T-helper 1 cell treated with Interleukin-12 subunit alpha and Interleukin-12 subunit beta and Interleukin-4 antibody, amounts not matched to agents 30 ng/mL and 1 ng/mL, for 36 hours (primary cell): ENCODE data around the gene KSR1. TPM values are rescaled to one million over a fixed set of nuclear protein-coding genes. Genes with fewer than 3 reads are reported as not detected.
"Not testable (repeated sequence)": the region's sequence is repeated elsewhere in the genome, so short reads cannot be mapped to it uniquely, and the experiment has no call there.

Source experiments
- intact Hi-C: fragments of 100-400 bp; cut with micrococcal nuclease; formaldehyde crosslinking; loops from one replicate; pipeline ENCODE4 v1.15.1; 2024
- total RNA-seq: library from RNA; stranded (reverse); gene quantifications from 2 replicates; pipeline ENCODE4 v1.2.3, GENCODE V29; 2022

Gene KSR1
- total RNA-seq, 1 donor from 2014 or later, result 134 TPM

DNA sequence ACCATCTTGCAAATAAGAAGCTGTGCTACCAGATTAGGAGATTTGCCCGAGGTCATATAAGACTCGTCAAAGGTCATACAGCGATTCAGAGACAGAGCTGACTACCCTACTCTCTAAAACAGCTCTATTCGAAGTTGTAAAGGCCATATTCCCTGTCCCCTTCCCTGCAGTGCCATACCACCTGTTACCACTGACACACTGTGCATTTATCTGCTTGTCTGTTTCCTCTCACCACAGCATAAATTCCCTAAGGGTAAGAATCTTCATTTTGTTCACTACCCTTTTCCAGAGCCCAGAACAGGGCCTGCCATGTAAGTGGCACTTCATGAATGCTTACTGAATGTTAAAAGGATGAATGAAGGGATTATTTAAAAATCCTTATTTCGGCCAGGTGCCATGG is 3.4 kb upstream of the KSR1 start:
- intact Hi-C loops, result no loop called here

DNA sequence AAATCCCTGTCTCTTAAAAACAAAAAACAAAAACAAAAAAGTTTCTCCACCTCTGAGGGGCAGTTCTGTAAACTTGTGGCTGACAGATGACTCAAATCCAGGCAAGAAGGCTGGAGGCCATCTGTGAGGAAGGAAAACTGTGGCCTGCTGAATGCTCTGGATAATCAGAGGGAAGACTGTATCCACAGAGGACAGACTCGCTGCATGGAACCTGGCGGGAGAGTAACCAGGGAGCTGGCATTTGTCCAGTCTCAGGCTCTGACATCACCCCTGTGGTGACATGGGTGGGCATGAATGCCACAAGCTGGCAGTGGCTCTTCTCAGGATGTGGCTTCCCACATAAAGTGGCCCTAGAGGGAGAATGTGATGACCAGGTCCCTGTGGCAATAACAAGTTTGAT is 2.8 kb upstream of the KSR1 start:
- intact Hi-C loops, result no loop called here

DNA sequence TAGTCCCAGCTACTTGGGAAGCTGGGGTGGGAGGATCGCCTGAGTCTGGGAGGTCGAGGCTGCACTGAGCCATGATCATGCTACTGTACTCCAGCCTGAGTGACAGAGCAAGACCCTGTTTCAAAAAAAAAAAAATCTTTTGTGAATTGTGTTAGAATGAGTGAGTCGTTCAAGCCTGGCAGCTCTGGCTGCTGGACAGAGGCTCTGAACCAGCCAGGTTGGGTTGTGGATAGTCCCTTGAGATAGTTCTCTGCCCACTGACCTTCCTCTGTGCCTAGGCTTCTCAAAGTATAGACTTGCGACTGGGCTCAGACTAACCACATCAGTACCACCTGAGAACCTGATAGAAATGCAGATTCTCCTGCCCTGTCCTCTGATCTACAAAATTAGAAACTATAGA is 2.2 kb upstream of the KSR1 start:
- intact Hi-C loops, result no loop called here

DNA sequence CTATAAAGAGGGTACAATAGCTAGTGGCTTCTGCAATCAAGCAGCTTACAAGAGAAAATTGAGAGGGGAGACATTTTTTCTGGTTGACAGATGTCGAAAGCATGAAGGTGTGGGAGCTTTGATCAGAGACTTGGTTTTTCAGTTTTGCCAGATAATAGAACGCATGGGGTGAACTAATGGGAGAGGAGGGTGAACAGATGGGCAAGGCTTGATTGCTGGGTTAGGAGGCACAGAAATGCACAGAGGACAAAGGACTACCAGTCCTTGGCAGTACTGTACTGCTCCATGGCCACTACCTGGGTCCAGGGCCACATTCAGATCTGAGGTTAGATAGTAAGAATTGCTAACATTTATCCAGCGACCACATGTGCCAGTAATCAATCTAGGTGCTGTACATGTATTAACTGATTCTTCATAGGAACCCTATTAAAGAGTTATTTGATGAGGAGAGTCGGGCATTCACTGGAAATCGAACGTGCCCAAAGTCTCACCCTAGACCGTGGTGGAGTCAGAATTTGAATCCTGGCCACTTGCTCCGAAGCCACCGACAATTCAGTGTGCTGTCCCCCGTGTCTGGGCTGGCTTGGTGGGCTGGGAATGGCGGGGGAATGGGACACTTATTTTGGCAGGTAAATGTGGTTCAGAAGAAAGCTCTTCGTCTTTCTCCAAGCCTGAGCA is 873 bp upstream of the KSR1 start:
- intact Hi-C loops, result no loop called here

DNA sequence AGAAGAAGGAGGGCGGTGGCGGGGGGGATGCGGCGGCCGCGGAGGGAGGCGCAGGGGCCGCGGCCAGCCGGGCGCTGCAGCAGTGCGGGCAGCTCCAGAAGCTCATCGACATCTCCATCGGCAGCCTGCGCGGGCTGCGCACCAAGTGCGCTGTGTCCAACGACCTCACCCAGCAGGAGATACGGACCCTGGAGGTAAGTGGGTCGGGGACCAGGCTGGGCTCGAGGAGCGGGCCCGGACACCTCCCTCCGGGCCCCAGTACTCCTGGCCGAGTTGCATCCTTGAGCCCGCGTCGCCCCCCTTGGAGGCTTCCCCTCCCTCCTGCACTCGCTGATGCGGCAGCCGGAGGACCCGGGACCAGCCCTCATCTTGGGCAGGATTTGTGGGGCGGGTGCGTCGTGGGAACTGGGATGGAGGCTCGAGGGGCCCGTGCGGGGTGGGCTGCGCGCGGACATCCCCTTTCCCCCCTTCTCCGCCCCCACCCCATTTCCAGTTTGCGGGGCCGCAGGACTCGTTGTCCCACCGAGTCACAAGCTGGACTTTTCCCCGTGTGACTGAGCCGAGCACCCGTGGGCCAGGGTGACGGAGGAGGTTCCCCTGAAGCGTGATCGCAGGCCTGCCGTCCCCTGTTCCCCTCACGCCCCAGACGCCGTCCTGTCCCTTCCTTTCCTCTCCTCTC is 572 bp downstream of the KSR1 start:
- intact Hi-C loops, result loop anchor here (1.0 to 2.0 kb wide), 10 partner anchors 9 to 194 kb away; partner anchors contain the start of gene WSB1

DNA sequence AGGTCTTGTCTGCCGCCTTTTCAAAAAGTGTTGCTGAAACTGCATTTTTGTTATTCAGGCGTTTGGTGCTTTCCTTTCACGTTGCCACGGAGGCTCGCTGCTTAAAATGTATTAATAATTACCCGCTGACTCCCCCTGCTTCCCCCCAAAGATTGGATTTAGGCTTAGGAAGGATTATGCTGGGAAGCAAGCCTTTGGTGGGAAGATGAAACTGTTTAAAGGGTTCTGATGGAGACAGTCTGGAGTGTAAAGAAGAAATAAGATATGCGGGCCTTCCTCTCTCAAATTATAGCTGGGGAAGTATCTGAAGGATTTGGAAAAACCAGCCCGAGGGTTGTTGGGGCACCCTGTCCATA is 1.1 kb downstream of the KSR1 start:
- intact Hi-C loops, result loop anchor here (2.0 kb wide), 2 partner anchors 163 to 193 kb away; partner anchors contain the start of gene WSB1

DNA sequence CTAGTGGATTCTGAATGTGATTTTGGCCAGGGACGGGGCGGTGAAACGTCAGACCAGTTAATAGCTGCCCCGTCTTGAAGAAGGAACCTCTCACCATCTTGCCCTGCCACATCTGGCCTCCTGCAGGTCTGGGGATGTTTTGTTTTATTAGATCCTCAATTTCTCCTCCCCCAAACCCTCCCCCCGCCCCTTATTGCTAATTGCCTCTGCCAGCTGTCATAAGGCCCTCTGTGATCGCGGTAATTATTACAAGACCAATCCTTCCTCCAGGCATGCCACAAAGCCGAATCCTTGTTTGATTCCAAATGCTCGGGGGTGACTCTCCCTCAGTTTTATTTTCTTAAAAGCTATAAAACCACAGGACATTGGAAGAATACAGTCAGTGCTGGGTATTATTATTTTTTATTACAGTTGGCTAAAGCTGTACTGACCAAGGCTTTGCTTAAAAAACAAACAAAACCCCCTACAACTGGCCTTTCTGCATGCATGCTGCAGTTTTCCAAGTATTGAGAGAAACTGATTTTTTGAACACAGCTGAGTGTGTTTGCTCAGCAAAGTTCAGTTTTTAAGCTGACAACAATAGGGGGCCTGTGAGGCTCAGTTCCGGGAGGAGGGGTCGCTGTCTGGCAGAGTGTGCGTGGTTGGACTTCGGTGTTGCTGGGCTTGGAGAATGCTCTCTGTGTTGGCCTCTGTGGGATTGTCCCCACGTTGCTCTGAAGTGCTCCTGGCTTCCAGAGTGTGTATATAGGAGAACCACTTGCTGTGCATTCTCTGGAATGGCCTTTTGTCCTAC is 1.7 kb downstream of the KSR1 start:
- intact Hi-C loops, result loop anchor here (2.0 kb wide), 2 partner anchors 163 to 193 kb away; partner anchors contain the start of gene WSB1

DNA sequence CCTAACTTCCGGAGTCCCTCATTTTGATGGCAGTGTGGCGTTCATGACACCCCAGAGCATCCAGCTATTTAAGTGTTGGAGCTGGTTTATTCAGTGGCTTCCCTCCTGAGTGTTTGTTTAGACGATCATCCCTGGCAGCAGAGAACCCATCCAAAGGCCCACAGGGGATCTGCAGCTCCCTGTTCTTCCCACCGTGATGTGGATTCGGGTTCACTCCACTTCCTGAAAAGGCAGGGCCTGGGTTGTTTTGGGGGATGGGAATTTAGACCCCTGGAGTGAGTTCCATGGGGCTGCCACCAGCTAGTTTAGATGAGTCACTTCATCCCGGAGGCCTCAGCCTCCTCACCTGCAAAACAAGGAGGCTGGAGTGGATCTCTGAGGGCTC is 2.3 kb downstream of the KSR1 start:
- intact Hi-C loops, result no loop called here

DNA sequence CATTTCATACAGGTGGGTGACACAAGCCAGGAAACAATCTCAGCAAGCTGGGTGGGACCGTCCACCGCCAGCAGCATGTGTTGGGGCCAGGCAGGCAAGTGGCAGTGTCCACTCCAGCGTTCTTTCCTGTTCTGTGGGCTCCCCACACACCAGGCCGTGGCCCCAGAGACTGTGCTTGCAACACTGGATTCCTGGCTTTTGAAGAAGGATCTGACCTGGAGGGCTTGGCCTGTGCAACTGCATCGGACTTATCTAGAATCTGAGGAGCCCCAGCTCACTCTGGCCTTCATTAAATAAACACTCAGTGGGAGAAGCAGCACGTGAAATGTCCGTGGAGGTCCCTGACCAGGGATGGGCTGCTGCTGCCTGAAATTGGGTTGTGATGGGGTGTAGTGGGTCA is 3.2 kb downstream of the KSR1 start:
- intact Hi-C loops, result no loop called here

DNA sequence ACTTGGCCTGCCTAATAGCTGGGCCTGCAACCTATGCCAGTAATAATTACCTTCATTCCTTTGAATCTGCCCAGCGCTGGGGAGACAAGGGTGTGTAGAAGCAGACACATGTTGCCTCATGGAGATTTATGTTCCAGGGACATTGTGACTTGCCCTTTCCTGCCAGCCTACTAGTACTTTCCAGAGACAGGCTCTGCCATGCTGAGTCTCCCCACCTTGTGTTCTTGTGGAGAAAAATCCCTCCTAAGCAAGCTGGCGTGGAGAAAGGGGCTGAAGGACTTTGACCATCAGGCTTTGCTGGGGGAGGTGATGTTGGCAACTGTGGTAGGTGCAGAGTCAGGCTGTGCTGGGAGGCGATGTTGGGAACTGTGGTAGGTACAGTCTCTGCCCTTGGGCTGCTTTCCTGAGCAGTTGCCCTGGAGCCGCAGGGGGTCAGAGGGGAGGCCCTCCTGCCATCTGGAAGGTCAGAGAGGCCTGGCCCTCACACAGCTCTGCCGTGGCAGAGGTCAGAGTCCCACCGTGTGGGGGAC is 4.0 kb downstream of the KSR1 start:
- intact Hi-C loops, result no loop called here

DNA sequence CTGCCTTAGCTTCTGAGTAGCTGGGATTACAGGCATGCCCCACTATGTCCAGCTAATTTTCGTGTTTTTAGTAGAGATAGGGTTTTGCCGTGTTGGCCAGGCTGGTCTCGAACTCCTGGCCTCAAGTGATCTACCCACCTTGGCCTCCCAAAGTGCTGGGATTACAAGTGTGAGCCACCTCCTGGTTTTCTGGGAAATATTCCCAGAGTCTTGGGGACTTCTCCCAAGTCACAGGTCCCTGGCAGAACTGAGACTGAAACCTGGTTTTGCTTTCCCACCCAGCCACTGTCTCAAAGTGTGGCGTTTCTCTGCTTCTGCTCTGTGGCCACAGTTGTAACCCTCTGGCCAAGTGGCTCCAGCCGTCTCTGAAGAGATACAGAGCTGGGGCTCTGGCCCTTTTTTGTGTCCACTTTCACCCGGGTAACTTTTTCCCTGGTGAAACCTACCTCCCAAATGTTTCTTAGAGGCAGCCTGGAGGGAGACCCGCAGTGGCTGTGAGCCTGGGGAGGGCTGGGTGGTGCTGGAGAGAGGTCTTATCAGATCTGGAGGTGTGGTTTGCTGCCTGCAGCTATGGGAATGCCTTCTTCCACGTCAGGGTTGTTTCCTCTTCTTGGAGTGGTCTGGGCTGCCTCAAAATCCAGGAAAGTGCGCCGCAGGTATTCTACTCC is 5.1 kb downstream of the KSR1 start:
- intact Hi-C loops, result no loop called here

DNA sequence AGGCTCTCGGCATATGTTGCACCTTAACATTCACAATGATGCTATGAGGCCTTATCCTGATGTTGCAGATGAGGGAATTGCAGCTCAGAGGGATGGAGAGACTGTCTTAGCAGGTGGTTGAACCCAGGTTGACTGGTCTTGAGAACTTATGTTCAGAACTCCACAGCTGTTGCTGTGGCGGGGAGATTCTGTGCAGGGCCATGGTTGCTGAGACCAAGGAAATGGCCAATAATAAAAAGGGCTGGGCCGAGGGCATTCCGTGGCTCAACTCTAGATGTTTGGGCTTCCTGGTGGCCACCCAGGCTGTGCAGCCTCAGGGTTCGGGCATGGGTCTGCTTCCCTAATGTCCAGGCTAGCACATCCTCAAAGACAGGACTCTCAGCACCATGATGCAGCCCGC is 5.9 kb downstream of the KSR1 start:
- intact Hi-C loops, result no loop called here

DNA sequence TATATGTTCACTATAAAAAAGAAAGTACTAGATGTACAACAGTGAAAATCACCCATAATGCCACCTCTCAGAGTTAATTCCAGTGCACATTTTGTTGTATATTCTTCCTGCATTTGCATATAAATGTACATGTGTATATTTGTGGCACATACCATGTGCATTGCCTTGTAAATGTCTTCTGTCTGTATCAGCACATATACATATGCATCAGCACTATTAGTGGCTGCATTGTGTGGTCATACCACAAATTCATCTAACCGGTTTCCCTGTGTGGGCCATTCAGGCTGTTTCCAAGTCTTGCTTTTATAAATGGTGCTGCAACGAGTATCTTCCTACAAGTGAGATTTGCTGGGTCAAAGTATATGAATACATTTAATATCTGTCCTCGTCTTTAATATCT is 6.5 kb downstream of the KSR1 start:
- intact Hi-C loops, result loop anchor here (1.0 kb wide), 1 partner anchor 9 kb away; no protein-coding TSS in a partner anchor

DNA sequence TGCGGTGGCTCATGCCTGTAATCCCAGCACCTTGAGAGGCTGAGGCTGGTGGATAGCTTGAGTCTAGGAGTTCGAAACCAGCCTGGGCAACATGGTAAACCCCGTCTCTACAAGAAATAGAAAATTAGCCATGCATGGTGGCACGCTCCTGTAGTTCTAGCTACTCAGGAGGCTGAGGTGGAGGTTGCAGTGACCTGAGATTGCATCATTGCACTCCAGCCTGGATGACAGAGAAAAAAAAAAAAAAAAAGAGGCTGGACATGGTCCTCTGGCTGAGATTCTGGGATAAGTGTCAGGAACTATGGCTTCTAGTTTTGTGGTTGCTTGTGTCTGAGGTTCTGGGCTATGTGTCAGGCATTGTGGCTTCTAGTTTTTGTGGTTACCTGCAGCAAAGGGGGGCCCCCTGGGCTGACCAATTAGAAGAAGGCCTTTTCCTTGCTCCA is 7.0 kb downstream of the KSR1 start:
- intact Hi-C loops, result loop anchor here (1.0 kb wide), 1 partner anchor 8 kb away; no protein-coding TSS in a partner anchor

DNA sequence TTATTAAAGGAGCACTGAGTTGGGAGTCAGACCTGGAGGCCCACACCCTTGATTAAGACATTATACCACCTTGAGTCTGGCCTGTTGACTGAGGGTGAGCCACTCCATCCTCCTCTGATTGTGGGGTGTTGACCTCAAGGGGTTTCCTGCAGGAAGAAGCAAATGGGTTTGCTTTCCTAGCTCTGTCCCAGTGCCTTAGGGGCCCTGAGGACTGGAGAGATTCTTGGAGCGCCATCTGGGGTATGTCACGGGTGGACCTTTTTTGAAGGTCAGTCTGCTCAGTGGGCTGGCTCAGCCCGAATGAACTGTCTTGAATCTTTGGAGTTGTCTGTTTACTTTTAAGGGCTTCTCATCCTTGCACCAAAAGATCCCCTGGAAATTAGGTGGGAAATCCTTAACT is 7.8 kb downstream of the KSR1 start:
- intact Hi-C loops, result not testable (repeated sequence)

DNA sequence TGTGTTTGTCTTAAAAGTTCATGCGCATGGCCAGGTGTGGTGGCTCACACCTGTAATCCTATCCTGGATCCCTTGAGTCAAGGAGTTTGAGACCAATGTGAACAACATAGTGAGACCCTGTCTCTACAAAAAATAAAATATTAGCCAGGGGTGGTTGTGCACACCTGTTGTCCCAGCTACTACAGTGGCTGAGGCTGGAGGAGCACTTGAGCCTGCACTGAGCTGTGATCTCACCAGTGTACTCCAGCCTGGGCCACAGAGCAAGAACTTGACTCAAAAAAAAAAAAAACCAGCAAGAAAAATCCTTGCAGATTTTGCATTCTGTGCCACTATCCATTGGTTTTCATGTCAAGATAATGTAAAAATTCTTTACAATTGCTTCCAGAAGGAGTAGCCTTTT is 8.2 kb downstream of the KSR1 start:
- intact Hi-C loops, result no loop called here

DNA sequence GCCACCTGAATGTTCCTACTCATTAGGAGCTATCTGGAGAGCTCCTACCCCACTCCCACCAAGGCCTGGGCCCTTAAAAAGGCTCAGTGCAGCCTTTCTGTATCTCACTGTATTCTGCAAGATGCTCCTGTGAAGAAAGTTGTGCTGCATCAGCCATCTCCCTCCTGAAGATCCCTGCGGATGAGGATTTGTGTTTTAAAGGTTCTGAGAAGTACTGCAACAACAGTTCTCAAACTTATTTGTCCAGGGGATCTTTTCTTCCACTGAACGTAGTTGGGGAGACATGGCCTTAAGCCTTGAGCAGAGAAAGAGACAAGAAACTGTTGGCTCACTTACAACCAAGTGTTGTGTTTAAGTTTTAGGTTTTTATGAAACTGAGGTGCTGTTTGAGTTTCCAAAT is 9.6 kb downstream of the KSR1 start:
- intact Hi-C loops, result loop anchor here (1.0 to 2.0 kb wide), 5 partner anchors 8 to 229 kb away; partner anchors contain the start of gene KSR1

DNA sequence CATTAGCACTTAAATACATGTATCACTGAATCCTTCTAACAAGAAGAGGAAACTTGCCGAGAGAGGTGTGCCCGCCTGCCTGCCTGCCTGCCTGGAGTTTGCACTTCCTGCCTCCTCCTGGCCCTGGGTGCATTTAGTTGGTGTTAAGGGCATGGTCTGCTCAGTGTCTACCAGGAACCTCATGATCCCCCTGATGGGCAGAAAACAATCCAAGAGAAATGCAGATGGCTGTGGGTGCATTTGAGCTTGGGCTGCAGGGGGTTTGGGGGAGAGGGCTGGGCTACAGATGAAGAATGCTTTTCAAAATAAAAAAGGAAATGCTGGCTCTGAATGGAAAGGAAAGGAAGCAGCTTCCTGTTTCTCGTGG is 10.1 kb downstream of the KSR1 start:
- intact Hi-C loops, result loop anchor here (1.0 to 2.0 kb wide), 5 partner anchors 8 to 230 kb away; partner anchors contain the start of gene KSR1

DNA sequence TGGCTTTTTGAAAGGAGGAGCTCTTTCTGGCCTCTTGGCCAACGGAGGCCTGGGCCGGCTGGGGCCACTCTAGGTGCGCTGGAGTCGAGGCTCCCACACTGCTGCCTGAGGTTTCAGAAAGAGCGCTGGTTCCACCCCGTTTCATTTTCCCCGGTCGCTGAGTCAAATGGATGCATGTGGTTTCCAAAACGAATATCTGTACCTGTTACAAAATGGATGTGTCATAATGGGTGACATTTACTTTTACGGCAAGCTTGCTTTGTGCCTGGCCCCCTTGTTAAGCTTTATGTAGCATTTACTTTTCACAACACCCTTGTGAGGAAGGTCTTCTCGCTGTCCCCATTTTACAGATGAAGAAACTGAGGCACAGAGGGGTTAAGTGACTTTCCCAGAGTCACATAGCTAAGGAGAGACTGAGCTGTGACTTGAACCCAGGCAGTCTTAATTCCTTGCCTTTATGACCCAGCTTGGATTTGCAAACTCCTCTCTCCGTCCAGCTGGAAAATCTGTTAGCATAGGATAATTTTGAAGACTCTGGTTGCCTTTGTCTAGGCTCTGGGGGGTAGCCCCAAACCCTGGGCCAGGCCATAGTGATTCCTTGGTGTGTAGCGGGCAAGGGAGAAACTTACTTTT is 10.6 kb downstream of the KSR1 start:
- intact Hi-C loops, result loop anchor here (1.0 to 2.0 kb wide), 5 partner anchors 7 to 230 kb away; partner anchors contain the start of gene KSR1

DNA sequence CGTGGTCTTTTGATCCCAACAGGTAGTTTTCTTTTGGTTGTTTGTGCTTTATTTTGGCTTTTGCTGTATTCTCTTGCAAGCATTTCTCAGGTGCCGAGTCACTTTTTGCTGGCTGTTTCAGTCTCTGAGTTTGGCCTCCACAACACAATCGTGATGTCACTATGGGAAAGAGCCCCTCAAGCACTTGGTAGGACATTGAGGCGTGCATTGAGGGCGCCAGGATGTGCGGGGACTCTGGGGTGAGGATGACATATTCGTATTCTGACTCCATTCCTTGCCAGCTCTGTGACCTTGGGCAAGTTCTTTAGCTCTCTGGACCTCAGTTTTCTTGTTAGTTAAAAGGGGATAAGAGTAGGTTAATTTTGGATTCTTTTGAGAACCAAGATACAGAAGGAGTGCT is 13.0 kb downstream of the KSR1 start:
- intact Hi-C loops, result no loop called here
